ENCODE measurements around the gene TUBA1A.

GRCh38 chr12:49219417-49220026 is 30.6 kb upstream of the TUBA1A start:
- TF ChIP-seq ZNF138 (tag by site-specific recombination; IDR thresholded peaks at IDR 0.05; ENCODE audit: borderline replicate concordance) (no peak), ZNF239 (tag by site-specific recombination; IDR thresholded peaks at IDR 0.05) (no peak)
- TF ChIP-seq, protein P1, sequence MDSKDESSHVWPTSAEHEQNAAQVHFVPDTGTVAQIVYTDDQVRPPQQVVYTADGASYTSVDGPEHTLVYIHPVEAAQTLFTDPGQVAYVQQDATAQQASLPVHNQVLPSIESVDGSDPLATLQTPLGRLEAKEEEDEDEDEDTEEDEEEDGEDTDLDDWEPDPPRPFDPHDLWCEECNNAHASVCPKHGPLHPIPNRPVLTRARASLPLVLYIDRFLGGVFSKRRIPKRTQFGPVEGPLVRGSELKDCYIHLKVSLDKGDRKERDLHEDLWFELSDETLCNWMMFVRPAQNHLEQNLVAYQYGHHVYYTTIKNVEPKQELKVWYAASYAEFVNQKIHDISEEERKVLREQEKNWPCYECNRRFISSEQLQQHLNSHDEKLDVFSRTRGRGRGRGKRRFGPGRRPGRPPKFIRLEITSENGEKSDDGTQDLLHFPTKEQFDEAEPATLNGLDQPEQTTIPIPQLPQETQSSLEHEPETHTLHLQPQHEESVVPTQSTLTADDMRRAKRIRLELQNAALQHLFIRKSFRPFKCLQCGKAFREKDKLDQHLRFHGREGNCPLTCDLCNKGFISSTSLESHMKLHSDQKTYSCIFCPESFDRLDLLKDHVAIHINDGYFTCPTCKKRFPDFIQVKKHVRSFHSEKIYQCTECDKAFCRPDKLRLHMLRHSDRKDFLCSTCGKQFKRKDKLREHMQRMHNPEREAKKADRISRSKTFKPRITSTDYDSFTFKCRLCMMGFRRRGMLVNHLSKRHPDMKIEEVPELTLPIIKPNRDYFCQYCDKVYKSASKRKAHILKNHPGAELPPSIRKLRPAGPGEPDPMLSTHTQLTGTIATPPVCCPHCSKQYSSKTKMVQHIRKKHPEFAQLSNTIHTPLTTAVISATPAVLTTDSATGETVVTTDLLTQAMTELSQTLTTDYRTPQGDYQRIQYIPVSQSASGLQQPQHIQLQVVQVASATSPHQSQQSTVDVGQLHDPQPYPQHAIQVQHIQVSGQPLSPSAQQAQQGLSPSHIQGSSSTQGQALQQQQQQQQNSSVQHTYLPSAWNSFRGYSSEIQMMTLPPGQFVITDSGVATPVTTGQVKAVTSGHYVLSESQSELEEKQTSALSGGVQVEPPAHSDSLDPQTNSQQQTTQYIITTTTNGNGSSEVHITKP (tag by site-specific recombination; IDR thresholded peaks at IDR 0.05) = peak; percentile 32
